Fibroblast of mammary gland (primary cell): ENCODE data around the gene ACBD3.
"Not testable (repeated sequence)": the region's sequence is repeated elsewhere in the genome, so short reads cannot be mapped to it uniquely, and the experiment has no call there.

Experiments used
- DNase-seq: peaks from one replicate; pipeline ENCODE4 v3.0.0-alpha.2; 2010; ENCODE audit warnings: low read depth
- H3K4me3 ChIP-seq: 2 replicates; pipeline ENCODE4 v1.5.1; 2011; ENCODE audit warnings: low read depth, mild to moderate bottlenecking, low read length, moderate library complexity; ENCODE audit not compliant: control insufficient read depth
- TF ChIP-seq, protein P1 (sequence below): conservative IDR thresholded peaks from 2 replicates; pipeline ENCODE4 v1.5.1; 2011; ENCODE audit warnings: low read depth, low read length, inconsistent platforms; ENCODE audit not compliant: control insufficient read depth, insufficient read depth

The ACBD3 gene

DNA sequence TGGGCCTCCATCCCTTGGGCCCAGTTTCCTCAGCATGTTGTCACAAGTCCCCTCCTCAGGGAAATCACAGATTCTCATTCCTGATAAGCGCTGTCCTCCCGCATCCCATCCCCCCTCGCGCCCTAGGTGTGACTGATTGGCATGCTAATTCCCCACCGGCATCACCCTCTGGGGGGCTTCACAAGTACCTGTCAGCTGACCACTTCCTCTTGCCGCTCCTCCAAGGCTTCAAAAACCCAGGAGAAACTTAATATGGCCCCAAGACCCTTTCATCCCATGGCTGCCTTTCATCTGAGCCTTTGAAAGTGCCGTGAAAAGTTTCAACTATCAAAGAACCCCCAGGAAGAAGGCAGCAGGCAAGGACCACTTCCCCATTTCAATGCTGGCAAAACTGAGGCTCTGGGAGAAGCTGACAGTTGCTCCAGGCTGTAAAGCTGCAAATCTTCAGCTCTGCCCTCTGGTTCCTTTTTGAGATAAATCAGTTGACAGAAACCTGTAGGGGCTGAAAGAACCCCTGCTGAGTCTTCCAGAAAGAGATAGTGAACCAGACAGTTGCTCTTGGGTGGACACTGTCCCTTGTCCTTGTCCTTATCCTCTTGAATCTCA is 24.1 kb upstream of the ACBD3 start:
- no peak for DNase-seq
- no peak overlapping the region for H3K4me3 ChIP-seq
- TF ChIP-seq, protein P1, sequence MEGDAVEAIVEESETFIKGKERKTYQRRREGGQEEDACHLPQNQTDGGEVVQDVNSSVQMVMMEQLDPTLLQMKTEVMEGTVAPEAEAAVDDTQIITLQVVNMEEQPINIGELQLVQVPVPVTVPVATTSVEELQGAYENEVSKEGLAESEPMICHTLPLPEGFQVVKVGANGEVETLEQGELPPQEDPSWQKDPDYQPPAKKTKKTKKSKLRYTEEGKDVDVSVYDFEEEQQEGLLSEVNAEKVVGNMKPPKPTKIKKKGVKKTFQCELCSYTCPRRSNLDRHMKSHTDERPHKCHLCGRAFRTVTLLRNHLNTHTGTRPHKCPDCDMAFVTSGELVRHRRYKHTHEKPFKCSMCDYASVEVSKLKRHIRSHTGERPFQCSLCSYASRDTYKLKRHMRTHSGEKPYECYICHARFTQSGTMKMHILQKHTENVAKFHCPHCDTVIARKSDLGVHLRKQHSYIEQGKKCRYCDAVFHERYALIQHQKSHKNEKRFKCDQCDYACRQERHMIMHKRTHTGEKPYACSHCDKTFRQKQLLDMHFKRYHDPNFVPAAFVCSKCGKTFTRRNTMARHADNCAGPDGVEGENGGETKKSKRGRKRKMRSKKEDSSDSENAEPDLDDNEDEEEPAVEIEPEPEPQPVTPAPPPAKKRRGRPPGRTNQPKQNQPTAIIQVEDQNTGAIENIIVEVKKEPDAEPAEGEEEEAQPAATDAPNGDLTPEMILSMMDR: no peak

DNA sequence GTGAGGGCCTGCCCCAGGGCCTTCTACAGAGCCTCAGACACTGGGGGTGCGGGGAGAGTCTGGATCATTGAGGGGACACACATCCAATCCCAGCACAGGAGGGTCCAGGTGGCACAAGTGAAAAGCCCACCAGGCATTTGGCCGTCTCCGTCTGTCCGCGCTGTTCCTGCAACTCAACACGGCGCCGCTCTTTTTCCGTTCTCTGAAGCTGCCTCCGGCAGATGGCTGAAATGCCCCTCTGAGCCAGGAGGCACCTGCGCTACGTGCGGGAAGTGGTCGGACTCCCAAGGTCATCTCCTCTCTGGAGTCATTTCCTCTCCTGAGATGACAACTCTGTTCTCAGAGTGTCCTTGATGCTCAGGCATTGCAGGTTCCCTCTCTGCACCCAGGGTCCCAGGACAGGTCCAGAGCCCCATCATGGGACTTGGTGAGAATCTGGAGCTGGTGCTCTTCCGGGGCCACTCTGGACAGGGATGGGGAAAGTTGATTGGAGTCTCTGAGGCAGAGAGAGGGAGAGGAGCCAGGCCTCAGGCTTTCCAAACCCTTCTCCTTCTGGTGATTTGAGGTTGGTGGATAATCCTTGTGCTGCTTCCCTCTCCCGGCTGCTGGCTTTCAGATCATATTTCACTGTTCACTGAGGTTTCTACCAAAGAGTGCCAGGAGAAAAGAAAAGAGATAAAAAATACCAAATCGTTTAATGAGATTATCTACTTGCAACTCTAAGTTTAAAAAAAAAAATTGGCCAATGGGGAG is 22.9 kb upstream of the ACBD3 start:
- H3K4me3 ChIP-seq: no peak overlapping the region
- DNase-seq: no peak
- TF ChIP-seq, protein P1: no peak

DNA sequence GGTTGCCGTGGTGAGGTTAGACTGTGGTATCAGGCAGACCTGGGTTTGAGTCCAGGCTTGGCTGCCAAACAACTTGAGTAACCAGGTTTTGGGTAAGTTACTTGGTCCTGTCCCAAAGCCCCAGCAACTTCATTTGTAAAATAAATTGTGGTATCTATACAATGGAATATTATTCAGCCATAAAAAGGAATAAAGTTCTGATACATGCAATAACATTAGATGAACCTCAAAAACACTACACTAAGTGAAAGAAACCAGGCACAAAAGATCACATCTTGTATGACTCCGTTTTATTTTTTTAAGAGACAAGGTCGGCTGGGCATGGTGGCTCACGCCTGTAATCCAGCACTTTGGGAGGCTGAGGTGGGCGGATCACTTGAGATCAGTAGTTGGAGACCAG is 20.5 kb upstream of the ACBD3 start:
- DNase-seq: no peak
- TF ChIP-seq, protein P1: no peak

DNA sequence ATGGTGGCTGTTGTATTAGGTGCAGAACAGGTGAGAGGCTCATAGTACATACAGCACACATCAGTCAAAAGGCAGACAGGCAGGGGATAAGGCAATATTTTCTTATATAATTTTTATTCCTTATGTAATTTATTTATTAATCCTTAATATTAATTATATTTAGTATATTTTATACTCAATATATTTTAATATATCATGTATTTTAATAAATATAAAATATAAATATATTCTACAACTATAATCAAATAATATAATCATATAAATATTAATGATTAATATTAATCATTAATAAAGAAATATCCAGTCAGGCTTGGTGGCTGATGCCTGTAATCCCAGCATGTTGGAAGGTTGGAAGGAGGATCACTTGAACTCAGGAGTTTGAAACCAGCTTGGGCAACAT is 17.7 kb upstream of the ACBD3 start:
- DNase-seq: no peak
- no peak overlapping the region for H3K4me3 ChIP-seq
- TF ChIP-seq, protein P1: no peak

More for the DNA sequence above, 20.5 kb upstream of the ACBD3 start:
- H3K4me3 ChIP-seq: no peak overlapping the region

DNA sequence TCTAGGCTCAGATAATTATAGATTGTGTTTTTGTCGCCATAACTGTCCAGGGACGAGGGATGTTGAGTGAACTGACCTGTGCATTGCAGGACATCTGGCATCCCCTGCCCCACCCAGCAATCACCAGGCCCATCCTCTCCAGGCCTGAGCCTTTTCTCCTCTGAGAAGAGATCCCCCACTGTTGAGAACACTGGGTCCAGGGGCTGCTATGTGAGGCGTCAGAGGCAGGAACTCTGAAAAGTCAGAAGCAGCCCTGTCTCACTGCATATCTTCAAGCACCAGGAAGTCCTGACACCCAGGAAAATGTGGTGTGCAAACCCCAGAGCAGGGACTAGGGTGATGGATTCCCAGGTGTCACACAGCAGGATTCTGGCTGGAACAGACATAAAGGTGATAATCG is 17.1 kb upstream of the ACBD3 start:
- no peak for DNase-seq
- no peak overlapping the region for H3K4me3 ChIP-seq
- TF ChIP-seq, protein P1: no peak

DNA sequence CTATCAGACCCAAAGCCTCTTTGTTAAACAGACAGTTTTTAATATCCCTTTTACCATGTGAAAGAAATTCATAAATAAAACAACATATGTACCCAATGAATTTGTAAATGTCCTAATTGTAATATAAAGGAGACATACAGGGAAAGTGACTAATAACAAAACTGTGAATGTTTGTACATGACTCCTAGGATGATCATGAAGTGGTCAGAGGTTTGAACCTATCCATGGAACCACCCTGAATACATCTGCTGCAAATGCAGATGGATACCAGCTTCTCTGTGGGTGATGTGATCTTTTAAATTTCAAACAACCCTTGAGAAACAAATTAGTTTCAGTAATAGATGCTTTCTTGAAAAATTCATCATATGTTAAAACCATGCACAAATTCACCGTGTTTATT is 16.7 kb upstream of the ACBD3 start:
- DNase-seq: no peak
- TF ChIP-seq, protein P1: no peak
- no peak overlapping the region for H3K4me3 ChIP-seq

DNA sequence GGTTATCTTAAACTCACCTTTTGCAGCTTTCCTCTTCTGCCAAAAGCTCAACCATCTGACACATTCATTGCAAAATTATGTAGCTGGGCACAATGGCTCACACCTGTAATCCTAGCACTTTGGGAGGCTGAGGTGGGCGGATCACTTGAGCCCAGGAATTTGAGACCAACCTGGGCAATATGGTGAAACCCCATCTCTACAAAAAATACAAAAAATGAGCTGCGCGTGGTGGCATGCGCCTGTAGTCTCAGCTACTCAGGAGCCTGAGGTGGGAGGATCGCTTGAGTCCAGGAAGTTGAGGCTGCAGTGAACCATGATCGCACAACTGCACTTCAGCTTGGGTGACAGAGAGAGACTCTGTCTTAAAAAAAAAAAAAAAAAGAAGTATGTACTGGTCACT is 16.1 kb upstream of the ACBD3 start:
- not testable (repeated sequence) for H3K4me3 ChIP-seq, DNase-seq
